Endothelial cell of umbilical vein (primary cell): ENCODE results near the gene NUMA1. TPM values are rescaled to one million over a fixed set of nuclear protein-coding genes. Genes with fewer than 3 reads are reported as not detected.

ENCODE experiments used
- BruUV-seq: library from RNA; stranded (reverse); fragments of 400-500 nt; replicated peaks from 2 replicates; lab custom pipeline; 2021; lab: Mats Ljungman, UMichigan
- CTCF ChIA-PET: fragments of 300-600, 350-600 bp; sonication (Branson Sonifier 250); formaldehyde crosslinking; loops from one replicate; lab custom pipeline; 2021; ENCODE audit warnings: antibody characterized with exemption, inconsistent platforms; lab: Charles Lee
- POLR2A ChIA-PET: fragments of 300-600, 350-600 bp; sonication (Branson Sonifier 250); formaldehyde crosslinking; loops from one replicate; lab custom pipeline; 2021; ENCODE audit warnings: antibody characterized with exemption, inconsistent platforms; lab: Charles Lee
- DNase-seq: peaks from one replicate; pipeline ENCODE4 v3.0.0-alpha.2; 2011; ENCODE audit warnings: low read depth, low spot score
- FAIRE-seq: peaks from 2 replicates; lab custom pipeline; 2011; peaks lifted over from hg19 to GRCh38; lab: Jason Lieb, UNC
- H2AFZ ChIP-seq: 2 replicates; pipeline ENCODE4 v1.6.0; 2012; ENCODE audit warnings: low read depth, low read length, control low read depth, inconsistent platforms
- H3K27ac ChIP-seq: 2 replicates; pipeline ENCODE4 v1.5.1; 2011; ENCODE audit warnings: low read depth, mild to moderate bottlenecking, control low read depth, low read length, moderate library complexity; ENCODE audit not compliant: insufficient read depth
- H3K27me3 ChIP-seq, 2 experiments: 2 replicates each; pipeline versions ENCODE4 v1.6.0 to v1.6.1; 2011; ENCODE audit warnings: low read length in 2 of 2, mixed read lengths in 1 of 2; ENCODE audit not compliant: control insufficient read depth in 2 of 2, insufficient read depth in 2 of 2
- H3K36me3 ChIP-seq, 2 experiments: 2 replicates in 1 of 2; 3 replicates in 1 of 2; pipeline ENCODE4 v1.5.1; 2011; ENCODE audit warnings: low read length in 2 of 2, mild to moderate bottlenecking in 1 of 2, moderate library complexity in 1 of 2; ENCODE audit not compliant: control insufficient read depth in 2 of 2, insufficient read depth in 2 of 2; ENCODE audit errors: extremely low read depth in 1 of 2
- H3K4me1 ChIP-seq: 3 replicates; pipeline ENCODE4 v1.5.1; 2011; ENCODE audit warnings: mild to moderate bottlenecking, low read length; ENCODE audit not compliant: control insufficient read depth, insufficient read depth; ENCODE audit errors: extremely low read depth
- H3K4me2 ChIP-seq: 2 replicates; pipeline ENCODE4 v1.6.1; 2011; ENCODE audit warnings: low read length, control low read depth, mixed read lengths; ENCODE audit not compliant: insufficient read depth
- H3K4me3 ChIP-seq, 3 experiments: fragments of 200-600 bp in 1 of 3; sonication (generic), shearing (Covaris generic) in 1 of 3; replicated peaks in 1 of 3; 2 replicates each; pipeline ENCODE4 v1.5.1; 2011 to 2016; ENCODE audit warnings: control low read depth in 3 of 3, low read length in 3 of 3, mild to moderate bottlenecking in 2 of 3, inconsistent platforms in 1 of 3, low read depth in 1 of 3, moderate library complexity in 1 of 3; ENCODE audit not compliant: insufficient read depth in 1 of 3
- H3K79me2 ChIP-seq: 2 replicates; pipeline ENCODE4 v1.6.0; 2012; ENCODE audit warnings: low read length, inconsistent platforms; ENCODE audit not compliant: control insufficient read depth, insufficient read depth
- H3K9ac ChIP-seq: replicated peaks from 2 replicates; pipeline ENCODE3; 2011; ENCODE audit warnings: low read length, control low read depth; ENCODE audit not compliant: insufficient read depth; ENCODE audit errors: extremely low read depth
- H3K9me1 ChIP-seq: replicated peaks from 3 replicates; pipeline ENCODE4 v1.6.0; 2011; ENCODE audit warnings: mild to moderate bottlenecking, low read length; ENCODE audit not compliant: control insufficient read depth, insufficient read depth; ENCODE audit errors: extremely low read depth
- H3K9me3 ChIP-seq: replicated peaks from 2 replicates; pipeline ENCODE4 v1.5.1; 2012; ENCODE audit warnings: low read length, inconsistent platforms; ENCODE audit not compliant: control insufficient read depth, insufficient read depth
- H4K20me1 ChIP-seq: replicated peaks from 2 replicates; pipeline ENCODE3; 2011; ENCODE audit warnings: mild to moderate bottlenecking, low read length; ENCODE audit not compliant: control insufficient read depth, insufficient read depth; ENCODE audit errors: extremely low read depth
- CTCF ChIP-seq, 2 donors: IDR thresholded peaks; 1 replicate in 1 of 2; 2 replicates in 1 of 2; pipeline ENCODE4 v1.5.1; 2011; ENCODE audit warnings: low read length in 2 of 2, mild to moderate bottlenecking in 2 of 2, moderate library complexity in 2 of 2, control low read depth in 1 of 2, inconsistent platforms in 1 of 2, low read depth in 1 of 2; ENCODE audit not compliant: insufficient read depth in 1 of 2; ENCODE audit errors: extremely low read depth in 1 of 2
- EZH2 ChIP-seq: IDR thresholded peaks from 2 replicates; pipeline ENCODE4 v1.6.1; 2012; ENCODE audit warnings: borderline replicate concordance, low read depth, mild to moderate bottlenecking, moderate library complexity, low read length, inconsistent platforms; ENCODE audit not compliant: severe bottlenecking
- FOS ChIP-seq: IDR thresholded peaks from 2 replicates; pipeline ENCODE4 v1.6.1; 2011; ENCODE audit warnings: mild to moderate bottlenecking, low read length, moderate library complexity, borderline replicate concordance; ENCODE audit not compliant: insufficient read depth
- GATA2 ChIP-seq: IDR thresholded peaks from 2 replicates; pipeline ENCODE4 v1.7.0; 2011; ENCODE audit warnings: low read depth, mild to moderate bottlenecking, moderate library complexity, mixed read lengths, low read length; ENCODE audit not compliant: insufficient read length, insufficient read depth
- JUN ChIP-seq: IDR thresholded peaks from 2 replicates; pipeline ENCODE4 v1.6.1; 2011; ENCODE audit warnings: borderline replicate concordance, low read depth; ENCODE audit not compliant: insufficient read length, insufficient read depth
- MAX ChIP-seq: IDR thresholded peaks from 2 replicates; pipeline ENCODE4 v1.6.1; 2011; ENCODE audit not compliant: insufficient read depth, insufficient read length
- MYC ChIP-seq: IDR thresholded peaks from one replicate; pipeline ENCODE4 v1.6.1; 2011; ENCODE audit warnings: mild to moderate bottlenecking, low read depth, low read length
- POLR2A ChIP-seq: IDR thresholded peaks from 2 replicates; pipeline ENCODE4 v1.6.1; 2012; ENCODE audit warnings: low read depth, mild to moderate bottlenecking, control low read depth, low read length
- POLR2AphosphoS5 ChIP-seq: IDR thresholded peaks from 2 replicates; pipeline ENCODE4 v1.6.1; 2012; ENCODE audit warnings: low read depth, mild to moderate bottlenecking, control low read depth, low read length, moderate library complexity; ENCODE audit not compliant: insufficient read depth
- dilution Hi-C: fragments of 300-500 bp; cut with MboI; formaldehyde crosslinking; loops from one replicate; pipeline ENCODE4 v1.15.0; 2019; ENCODE audit warnings: low sequenced_read_pairs; ENCODE audit not compliant: extremely low pct_ligation_motif_present
- intact Hi-C: fragments of 100-400 bp; cut with micrococcal nuclease; formaldehyde crosslinking; loops from one replicate; pipeline ENCODE4 v1.10.0; 2022
- polyA plus RNA-seq, 4 experiments: library from polyadenylated mRNA; depleted of rRNA in 3 of 4; stranded (reverse) in 3 of 4; unstranded in 1 of 4; fragments of >200 nt; gene quantifications; 2 replicates each; pipeline versions ENCODE4 v1.2.1 to v1.2.3, GENCODE V29; 2011 to 2012; ENCODE audit warnings: missing spikeins in 1 of 4
- total RNA-seq: library from RNA; stranded (reverse); gene quantifications from 2 replicates; pipeline ENCODE4 v1.2.3, GENCODE V29; 2021

The NUMA1 gene
- total and polyA plus RNA-seq, 2 donors (not counting 3 experiments of a cell fraction or from before 2014, with no cell fraction given) = 120 to 164 TPM

GRCh38 chr11:72039031-72039855 is 41.1 kb downstream of the NUMA1 start:
- H3K9me1 ChIP-seq = no peaks in the 10 kb centered on the region
- peak overlapping the region in 2 of 3 experiments; percentile 58 to 66 for H3K4me3 ChIP-seq
- no peak for TF ChIP-seq MYC
- TF ChIP-seq POLR2AphosphoS5 = no peak
- TF ChIP-seq FOS = no peak
- TF ChIP-seq GATA2 = no peak
- TF ChIP-seq CTCF (IDR thresholded peaks at IDR 0.05; ENCODE audit: extremely low read depth in 1 of 2, insufficient read depth in 1 of 2, low read depth in 1 of 2, low read length in 2 of 2) = no peak
- no peak for TF ChIP-seq MAX
- no peak for TF ChIP-seq POLR2A
- TF ChIP-seq EZH2 = no peak
- no peak for TF ChIP-seq JUN
- H3K79me2 ChIP-seq = peaks cover 62% of the 10 kb centered on the region
- peak overlapping the region; percentile 90 for H3K27ac ChIP-seq
- H4K20me1 ChIP-seq = peaks cover 4% of the 10 kb centered on the region
- H3K9me3 ChIP-seq = no peaks in the 10 kb centered on the region
- H3K4me2 ChIP-seq = peak overlapping the region; percentile 71
- POLR2A ChIA-PET = interaction anchor here (1.3 to 2.6 kb wide), 3 partner anchors 10 to 31 kb away, joined by 3 to 7 read pairs (median 5); no protein-coding TSS in a partner anchor
- H3K36me3 ChIP-seq = peaks cover 2% of the 10 kb centered on the region in 2 experiments
- CTCF ChIA-PET = interaction anchor here (0.8 to 5.2 kb wide), 10 partner anchors 12 to 392 kb away, joined by 3 to 89 read pairs (median 4); no protein-coding TSS in a partner anchor
- intact Hi-C loops = no loop called here
- BruUV-seq = no TSS peak
- dilution Hi-C loops = no loop called here
- peak overlapping the region; percentile 92 for H3K9ac ChIP-seq
- H3K27me3 ChIP-seq = no peaks in the 10 kb centered on the region
- no peak overlapping the region for H2AFZ ChIP-seq
- DNase-seq = peak; percentile 17
- H3K4me1 ChIP-seq = peaks cover 38% of the 10 kb centered on the region
- no peak for FAIRE-seq
